Fibroblast of villous mesenchyme (primary cell): ENCODE data around the gene PSD2. TPM values are rescaled to one million over a fixed set of nuclear protein-coding genes. Genes with fewer than 3 reads are reported as not detected.
A peak's percentile ranks its signal among the peaks of the same experiment; 100 is the strongest.

Experiments
- DNase-seq: peaks from one replicate; pipeline ENCODE4 v3.0.0-alpha.2; 2010; ENCODE audit warnings: low read depth
- H3K4me3 ChIP-seq: 2 replicates; pipeline ENCODE4 v1.5.1; 2011; ENCODE audit warnings: low read depth, mild to moderate bottlenecking, low read length
- total RNA-seq: library from RNA; depleted of rRNA; stranded (reverse); fragments of >200 nt; gene quantifications from 2 replicates; pipeline ENCODE4 v1.2.3, GENCODE V29; 2012
- TF ChIP-seq, protein P1 (sequence below): IDR thresholded peaks from 2 replicates; pipeline ENCODE4 v1.5.1; 2012; ENCODE audit warnings: low read depth, mild to moderate bottlenecking, low read length; ENCODE audit not compliant: insufficient read depth

Gene PSD2
- total RNA-seq, 1 donor: not detected

DNA sequence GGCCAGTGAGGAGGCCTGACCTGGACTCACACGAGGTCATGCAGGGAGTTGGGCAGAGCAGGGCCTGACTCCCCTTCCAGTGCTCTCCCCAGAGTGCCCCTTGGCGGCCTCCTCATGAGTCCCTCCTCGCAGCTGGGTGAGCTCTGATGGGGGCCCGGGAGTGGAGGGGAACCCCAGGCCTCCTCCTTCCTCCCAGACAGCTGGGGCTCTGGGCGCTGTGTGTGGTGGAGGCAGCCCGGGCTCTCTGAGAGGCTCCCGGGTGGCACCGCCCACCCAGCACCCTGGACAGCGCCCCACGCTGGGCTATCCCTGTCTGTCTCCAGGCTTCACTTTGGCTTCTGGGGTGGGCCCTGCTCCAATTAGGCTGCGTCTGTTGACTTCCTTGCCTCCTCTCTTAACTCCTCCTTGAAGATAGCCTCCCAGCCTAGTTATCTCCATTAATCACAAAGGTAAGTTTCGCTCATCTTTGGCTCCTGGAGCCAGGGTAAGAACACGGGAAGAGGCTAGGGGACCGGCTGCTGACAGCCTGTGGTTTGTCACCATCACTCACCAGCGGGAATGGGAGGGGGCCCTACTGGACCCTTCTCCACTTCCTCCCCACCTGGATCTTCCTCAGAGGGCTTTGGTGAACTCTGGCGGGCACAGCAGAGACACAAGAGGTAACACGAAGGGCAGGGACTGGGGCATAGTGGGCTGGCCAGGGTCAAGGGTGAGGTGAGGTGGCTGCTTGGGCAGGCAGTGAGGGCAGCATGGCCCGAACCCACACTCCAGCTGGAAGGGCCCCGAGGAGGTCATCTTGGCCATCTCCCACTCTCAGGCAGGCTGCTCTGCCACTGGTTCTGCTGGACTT lies 13.1 kb downstream of the PSD2 start:
- H3K4me3 ChIP-seq: no peak overlapping the region
- DNase-seq: peak; percentile 35
- TF ChIP-seq, protein P1, sequence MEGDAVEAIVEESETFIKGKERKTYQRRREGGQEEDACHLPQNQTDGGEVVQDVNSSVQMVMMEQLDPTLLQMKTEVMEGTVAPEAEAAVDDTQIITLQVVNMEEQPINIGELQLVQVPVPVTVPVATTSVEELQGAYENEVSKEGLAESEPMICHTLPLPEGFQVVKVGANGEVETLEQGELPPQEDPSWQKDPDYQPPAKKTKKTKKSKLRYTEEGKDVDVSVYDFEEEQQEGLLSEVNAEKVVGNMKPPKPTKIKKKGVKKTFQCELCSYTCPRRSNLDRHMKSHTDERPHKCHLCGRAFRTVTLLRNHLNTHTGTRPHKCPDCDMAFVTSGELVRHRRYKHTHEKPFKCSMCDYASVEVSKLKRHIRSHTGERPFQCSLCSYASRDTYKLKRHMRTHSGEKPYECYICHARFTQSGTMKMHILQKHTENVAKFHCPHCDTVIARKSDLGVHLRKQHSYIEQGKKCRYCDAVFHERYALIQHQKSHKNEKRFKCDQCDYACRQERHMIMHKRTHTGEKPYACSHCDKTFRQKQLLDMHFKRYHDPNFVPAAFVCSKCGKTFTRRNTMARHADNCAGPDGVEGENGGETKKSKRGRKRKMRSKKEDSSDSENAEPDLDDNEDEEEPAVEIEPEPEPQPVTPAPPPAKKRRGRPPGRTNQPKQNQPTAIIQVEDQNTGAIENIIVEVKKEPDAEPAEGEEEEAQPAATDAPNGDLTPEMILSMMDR: no peak

DNA sequence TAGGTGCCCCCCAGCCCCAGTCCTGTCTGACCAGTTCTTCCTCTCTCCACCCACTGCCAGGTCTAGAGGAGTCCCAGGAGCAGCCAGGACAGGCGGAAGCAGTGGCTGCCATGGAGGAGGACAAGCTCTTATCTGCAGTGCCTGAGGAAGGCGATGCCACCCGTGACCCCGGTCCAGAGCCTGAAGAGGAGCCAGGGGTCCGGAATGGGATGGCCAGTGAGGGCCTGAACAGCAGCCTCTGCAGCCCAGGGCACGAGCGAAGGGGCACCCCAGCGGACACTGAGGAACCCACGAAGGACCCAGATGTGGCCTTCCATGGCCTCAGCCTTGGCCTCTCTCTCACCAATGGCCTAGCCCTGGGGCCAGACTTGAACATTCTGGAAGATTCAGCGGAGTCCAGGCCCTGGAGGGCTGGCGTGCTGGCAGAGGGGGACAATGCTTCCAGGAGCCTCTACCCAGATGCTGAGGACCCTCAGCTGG lies 13.8 kb downstream of the PSD2 start:
- TF ChIP-seq, protein P1: no peak
- no peak overlapping the region for H3K4me3 ChIP-seq
- no peak for DNase-seq

DNA sequence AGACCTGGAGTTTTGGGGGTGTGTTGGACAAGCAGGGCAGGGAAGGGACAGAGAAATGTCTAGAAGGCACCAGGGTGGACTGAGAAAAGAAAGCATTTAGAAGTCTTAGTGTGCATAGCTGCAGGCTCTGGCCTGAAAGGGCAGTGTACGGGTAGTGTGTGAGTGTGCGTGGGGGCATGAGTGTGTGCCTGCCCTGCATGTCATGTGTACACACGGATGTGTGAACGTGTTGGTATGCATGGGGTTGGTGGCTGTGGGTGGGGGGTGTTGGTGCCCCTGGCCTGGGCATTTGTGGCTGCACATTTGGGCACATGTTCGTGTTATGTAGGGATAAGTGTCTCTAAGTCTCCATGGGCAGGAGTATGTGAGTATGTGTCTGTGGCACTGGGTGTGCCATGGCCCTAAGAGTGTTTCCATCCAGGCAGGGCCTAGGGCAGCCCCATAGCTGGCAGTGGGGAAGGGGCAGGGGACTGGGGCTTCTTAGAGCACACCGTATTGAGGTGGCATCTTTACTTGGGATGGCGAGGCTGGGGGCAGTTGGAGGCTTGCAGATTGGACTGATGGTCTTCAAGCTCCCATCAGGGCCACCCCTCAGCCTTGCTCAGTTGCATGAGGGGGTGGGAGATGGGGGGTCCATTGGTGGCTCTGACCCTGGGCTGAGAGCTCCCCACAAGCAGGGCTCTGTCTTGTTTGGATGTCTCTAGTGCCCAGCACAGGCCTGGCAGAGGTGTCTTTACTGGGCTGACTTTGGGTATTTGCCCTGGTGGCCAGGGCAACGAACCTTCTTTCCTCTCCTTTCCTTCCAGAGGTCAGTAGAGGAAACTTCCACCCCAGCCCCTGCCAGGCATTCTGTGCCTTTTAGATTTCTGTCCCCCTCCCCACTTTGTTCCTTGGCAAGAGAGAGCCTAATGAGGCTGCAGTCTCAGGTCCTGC lies 15.0 kb downstream of the PSD2 start:
- H3K4me3 ChIP-seq: no peak overlapping the region
- no peak for DNase-seq
- TF ChIP-seq, protein P1: no peak

DNA sequence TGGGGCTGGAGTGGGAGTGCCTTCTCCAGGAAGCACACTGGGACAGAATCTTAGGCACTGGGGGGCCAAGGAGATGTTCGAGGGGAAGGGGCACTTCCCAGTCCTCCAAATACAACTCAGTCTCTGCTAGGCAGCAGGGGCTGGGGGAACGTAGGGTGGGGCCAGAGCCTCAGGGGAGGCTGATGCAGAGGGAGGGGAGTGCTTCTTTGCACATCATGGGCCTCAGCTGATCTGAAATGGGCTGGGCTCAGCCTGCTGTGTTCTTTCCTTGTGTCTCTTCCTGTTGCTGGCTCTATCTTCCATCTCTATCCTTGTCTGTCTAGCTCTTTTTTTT lies 15.6 kb downstream of the PSD2 start:
- DNase-seq: no peak
- H3K4me3 ChIP-seq: no peak overlapping the region
- TF ChIP-seq, protein P1: no peak

DNA sequence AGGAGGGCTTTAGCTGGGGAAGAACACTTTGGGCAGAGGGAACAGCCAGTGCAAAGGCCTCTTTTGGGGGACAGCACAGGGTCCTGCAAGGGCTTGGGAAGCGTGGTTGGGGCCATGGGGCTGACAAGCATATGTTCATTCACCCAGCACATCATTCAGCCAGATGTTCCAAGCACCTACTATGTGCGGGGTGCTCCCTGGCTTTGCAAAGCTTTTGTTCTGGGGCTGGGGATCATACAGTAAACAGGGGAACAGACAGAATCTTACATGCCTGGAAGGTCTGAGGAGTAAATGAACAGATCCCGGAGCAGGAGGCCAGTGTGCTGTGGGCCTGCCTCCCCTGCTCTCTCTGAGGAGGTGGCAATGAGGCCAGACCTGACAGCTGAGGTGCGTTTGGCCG lies 16.7 kb downstream of the PSD2 start:
- DNase-seq: no peak
- no peak overlapping the region for H3K4me3 ChIP-seq
- TF ChIP-seq, protein P1: no peak

DNA sequence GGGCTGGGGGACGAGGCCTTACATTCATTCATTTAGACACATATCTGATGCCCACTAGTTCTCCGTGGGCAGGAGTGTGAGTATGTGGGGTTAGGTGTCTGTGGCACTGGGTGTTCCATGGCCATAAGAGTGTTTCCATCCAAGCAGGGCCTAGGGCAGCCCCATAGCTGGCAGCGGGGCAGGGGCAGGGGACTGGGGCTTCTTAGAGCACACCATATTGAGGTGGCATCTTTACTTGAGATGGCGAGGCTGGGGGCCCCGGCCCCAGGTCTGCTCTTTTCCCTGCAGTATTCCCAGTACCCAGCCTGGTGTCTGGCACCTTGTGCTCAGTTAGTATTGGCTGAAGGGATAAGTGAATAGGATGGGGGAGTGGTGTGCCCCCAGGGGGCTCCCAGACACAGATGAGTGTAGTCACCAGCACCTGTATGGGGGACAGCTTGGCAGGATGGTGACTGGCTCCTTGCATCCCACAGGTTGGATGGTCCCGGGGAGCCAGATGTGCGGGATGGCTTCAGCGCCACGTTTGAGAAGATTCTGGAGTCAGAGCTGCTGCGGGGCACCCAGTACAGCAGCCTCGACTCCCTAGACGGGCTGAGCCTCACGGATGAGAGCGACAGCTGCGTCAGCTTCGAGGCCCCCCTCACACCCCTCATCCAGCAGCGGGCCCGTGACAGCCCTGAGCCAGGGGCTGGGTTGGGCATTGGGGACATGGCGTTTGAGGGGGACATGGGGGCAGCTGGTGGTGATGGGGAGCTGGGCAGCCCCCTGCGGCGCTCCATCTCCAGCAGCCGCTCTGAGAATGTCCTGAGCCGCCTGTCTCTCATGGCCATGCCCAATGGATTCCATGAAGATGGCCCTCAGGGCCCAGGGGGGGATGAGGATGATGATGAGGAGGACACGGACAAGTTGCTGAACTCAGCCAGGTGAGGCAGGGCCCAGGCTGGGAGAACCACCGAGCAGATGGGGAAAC lies 17.5 kb downstream of the PSD2 start:
- TF ChIP-seq, protein P1: no peak
- H3K4me3 ChIP-seq: no peak overlapping the region
- no peak for DNase-seq
